ENCODE data around the gene JAKMIP2. TPM values are rescaled to one million over a fixed set of nuclear protein-coding genes. Genes with fewer than 3 reads are reported as not detected.
"Not testable (repeated sequence)": the region's sequence is repeated elsewhere in the genome, so short reads cannot be mapped to it uniquely, and the experiment has no call there.

JAKMIP2 gene
- total RNA-seq, 1 experiment from 2014 or later = not detected

DNA sequence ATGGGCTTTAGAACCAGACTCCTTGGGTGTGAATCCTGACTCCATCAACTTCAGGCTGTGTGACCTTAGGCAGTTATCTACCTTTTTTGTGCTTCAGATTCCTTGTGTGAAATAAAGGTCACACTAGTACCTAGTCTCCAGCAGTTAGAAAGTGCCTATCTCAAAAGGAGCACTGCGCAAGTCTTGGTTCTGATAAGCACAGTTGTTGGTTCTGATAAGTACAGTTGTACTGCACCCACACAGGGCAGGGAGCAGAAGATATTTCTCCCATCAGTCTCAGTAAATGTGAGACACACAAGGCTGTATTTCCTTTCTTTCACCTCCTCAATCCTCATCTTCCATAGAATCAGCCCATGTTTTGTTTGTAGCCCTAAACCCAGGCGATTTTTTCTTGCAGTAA, 156.1 kb downstream of the JAKMIP2 start:
- no peak overlapping the region for H3K4me3 ChIP-seq
- H3K36me3 ChIP-seq = no peaks in the 10 kb centered on the region
- no peak for DNase-seq
- H3K27me3 ChIP-seq = peaks cover 20% of the 10 kb centered on the region
- H3K9me3 ChIP-seq = no peaks in the 10 kb centered on the region

DNA sequence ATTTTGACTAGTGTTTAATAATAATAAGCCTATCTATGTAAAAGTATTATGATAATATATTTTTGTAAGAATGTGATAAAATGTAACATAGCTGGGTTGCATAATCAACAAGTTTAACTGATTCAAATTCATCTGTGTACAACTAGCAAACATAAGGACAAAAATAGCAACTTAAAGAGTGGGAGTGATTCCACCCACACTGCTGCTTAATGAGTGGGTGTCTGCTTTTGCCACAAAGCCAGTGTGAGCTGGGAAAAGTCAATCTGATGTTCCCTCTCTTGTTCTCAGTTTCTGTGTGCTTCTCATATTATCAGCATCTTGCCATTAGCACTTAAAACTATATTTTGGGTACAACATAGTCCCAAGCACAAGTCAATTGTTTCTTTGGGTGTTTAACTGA, 161.5 kb downstream of the JAKMIP2 start:
- Histone ChIP-seq H3K27me3 (peaks cover 10% of the 10 kb centered on the region), H3K4me3 (no peak overlapping the region), H3K9me3 (no peaks in the 10 kb centered on the region), H3K36me3 (no peaks in the 10 kb centered on the region)
- no peak for DNase-seq

DNA sequence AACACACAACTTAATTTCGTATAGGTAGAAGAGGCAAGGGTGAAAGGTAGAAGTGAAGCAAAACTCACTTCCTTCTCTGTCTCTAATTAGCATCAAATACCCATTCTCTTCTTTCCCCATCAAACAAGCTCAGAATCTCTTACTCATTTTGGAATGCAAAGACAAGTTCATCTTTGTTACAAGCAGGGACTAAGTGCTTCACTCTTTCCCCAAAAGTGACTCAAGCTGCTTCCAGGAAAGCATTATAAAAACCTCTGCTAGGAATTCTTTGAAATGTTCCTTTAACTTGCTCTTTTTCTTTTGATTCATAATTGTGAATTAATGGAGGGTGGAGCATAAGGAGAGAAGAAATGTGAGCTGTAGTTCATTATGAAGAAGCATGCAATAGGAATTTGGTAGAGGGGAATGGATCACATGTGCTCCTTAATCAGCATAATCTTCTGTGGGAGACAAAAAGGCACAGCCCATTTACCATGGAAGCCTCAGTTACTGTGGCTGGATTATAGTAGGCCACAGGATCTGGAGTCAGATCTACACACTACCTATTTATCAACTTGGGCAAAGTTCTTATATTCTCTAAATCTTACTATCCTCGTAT, 163.1 kb downstream of the JAKMIP2 start:
- no peaks in the 10 kb centered on the region for H3K36me3 ChIP-seq
- no peaks in the 10 kb centered on the region for H3K9me3 ChIP-seq
- H3K4me3 ChIP-seq = no peak overlapping the region
- DNase-seq = no peak
- H3K27me3 ChIP-seq = peaks cover 10% of the 10 kb centered on the region

DNA sequence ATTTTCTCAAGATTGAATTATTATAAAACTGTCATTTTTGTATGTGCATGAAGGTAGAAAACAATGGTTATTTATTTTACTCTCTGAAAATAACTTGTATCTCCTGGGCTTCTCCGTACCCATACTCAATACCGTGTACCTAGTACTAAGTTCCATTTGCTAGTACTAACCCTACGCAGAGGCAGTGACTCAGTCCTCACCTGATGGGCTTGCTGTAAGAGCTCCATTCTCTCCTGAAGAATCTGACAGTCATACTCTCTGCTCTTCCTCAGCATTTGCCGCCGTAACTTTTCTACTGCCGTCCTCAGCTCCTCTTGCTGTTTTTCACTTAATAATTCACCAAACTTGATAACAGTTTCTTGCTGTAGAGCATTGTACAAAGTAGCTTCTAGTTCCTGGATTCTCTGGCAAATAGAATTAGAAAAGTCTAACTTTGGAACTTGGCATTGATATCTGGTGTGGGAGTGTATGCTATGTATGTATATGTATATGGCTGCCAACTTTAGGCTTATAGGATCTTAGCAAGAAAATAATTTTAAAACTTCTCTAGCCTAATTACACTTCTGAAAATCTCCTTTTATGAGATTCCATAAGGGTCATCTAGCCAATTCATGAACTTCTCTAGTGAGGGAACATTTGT, 164.7 kb downstream of the JAKMIP2 start:
- no peaks in the 10 kb centered on the region for H3K36me3 ChIP-seq
- H3K4me3 ChIP-seq = no peak overlapping the region
- H3K9me3 ChIP-seq = no peaks in the 10 kb centered on the region
- no peak for DNase-seq
- H3K27me3 ChIP-seq = peaks cover 10% of the 10 kb centered on the region

DNA sequence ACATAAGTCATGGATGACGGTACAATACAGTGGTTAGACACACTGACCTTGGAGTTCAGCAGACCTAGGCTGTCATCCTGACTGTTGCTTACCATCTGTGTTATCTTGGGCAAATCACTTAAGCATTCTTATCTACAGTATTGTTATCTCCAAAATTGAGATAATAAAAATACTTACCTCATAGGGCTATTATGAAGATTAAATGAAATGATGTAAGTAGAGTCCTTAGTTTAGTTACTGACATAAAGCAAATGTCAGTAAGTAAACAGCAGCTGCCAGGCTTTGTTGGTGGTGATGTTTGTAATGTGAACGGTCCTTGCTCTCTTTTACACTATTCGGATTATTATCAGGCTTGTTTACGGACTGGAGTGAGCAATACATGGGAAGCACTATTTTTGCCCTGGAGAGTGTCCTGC, 165.3 kb downstream of the JAKMIP2 start:
- no peak overlapping the region for H3K4me3 ChIP-seq
- DNase-seq = no peak
- no peaks in the 10 kb centered on the region for H3K36me3 ChIP-seq
- H3K9me3 ChIP-seq = no peaks in the 10 kb centered on the region
- peaks cover 8% of the 10 kb centered on the region for H3K27me3 ChIP-seq

DNA sequence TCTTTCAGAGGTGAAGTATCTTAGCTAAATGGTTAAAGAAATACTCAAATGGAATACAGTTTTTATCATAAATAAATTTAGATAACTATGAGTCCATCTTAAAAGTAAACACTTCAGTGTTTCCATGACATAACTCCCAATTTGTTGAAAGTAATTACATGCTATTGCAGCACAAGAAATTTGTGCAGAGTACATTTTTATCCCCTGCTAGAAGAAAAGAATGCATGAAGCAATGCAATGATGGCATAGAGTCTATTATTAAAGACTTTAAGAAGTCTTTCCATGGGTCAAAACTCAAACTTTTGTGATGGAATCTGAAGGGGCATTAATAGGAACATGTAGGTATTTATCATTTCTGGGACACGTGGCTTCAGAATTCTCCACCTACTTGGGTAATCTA, 166.1 kb downstream of the JAKMIP2 start:
- Histone ChIP-seq H3K9me3 (no peaks in the 10 kb centered on the region), H3K4me3 (no peak overlapping the region), H3K27me3 (peaks cover 6% of the 10 kb centered on the region), H3K36me3 (no peaks in the 10 kb centered on the region)
- no peak for DNase-seq

DNA sequence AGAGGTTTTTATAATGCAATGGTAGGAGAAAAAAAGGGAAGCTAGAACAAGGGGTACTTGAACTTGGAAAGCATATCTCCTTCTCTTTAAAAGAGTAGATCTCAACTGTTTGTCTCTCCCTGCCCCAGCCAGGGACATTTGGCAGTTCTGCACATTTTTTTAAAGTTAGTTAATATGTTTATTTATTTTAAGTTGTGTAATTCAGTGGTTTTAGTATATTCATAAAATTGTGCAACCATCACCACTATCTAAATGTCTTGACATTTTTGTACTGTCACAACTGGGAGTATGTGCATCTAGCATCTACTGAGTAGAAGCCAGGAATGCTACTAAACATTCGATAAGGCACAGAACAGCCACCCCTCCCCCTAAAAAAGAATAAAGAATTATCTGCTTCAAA, 169.2 kb downstream of the JAKMIP2 start:
- Histone ChIP-seq H3K36me3 (no peaks in the 10 kb centered on the region), H3K27me3 (peaks cover 4% of the 10 kb centered on the region), H3K9me3 (no peaks in the 10 kb centered on the region), H3K4me3 (no peak overlapping the region)
- no peak for DNase-seq

DNA sequence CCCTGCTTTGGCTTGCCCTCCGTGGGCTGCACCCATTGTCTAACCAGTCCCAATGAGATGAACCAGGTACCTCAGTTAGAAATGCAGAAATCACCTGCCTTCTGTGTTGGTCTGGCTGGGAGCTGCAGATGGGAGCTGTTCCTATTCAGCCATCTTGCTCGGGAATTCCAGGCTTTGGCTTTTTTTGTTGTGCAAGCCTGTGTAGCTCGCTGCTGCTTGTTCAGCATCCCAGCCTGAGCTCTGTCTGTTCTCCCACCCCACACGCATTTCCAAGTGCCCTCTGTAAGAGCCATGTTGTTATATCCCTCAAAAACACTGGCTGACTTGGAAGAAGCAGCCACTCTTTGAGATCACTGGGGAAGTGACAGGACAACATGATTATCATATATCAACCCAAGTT, 171.0 kb downstream of the JAKMIP2 start:
- no peaks in the 10 kb centered on the region for H3K9me3 ChIP-seq
- H3K4me3 ChIP-seq = no peak overlapping the region
- DNase-seq = no peak
- peaks cover 5% of the 10 kb centered on the region for H3K27me3 ChIP-seq
- H3K36me3 ChIP-seq = no peaks in the 10 kb centered on the region

DNA sequence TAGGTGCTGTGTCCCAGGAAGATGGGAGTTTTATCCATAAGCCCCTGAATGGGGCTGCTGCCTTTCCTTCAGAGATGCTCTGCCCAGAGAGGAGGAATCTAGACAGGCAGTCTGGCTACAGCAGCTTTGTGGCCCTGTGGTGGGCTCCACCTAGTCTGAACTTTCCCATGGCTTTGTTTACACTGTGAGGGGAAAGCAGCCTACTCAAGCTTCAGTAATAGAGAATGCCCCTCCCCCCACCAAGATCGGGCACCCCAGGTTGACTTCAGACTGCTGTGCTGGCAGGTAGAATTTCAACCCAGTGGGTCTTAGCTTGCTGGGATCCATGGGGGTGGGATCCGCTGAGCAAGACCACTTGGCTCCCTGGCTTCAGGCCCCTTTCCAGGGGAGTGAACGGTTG, 171.7 kb downstream of the JAKMIP2 start:
- H3K4me3 ChIP-seq = no peak overlapping the region

DNA sequence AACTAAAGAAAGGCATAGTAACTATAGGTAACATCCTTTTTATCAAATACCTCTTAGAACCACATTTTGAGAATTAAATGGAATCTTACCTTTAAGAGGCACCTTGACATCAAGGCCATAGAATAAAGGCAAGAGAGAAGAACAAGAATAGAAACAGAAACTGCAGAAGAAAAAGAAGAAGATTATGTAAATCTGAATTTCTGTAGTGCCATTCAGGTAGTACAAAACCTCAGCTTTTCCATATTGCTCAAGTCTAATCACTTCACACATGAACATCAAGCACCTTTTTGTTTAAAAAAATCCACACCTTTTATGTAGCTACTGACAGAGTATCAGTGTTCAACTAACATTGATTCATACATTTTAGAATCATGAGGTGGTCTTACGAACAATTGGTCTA, 180.9 kb downstream of the JAKMIP2 start:
- peaks cover 25% of the 10 kb centered on the region for H3K27me3 ChIP-seq
- no peak for DNase-seq
- H3K36me3 ChIP-seq = no peaks in the 10 kb centered on the region
- H3K9me3 ChIP-seq = no peaks in the 10 kb centered on the region
- no peak overlapping the region for H3K4me3 ChIP-seq

More for the DNA sequence above, 171.7 kb downstream of the JAKMIP2 start:
- H3K9me3 ChIP-seq = no peaks in the 10 kb centered on the region
- no peak for DNase-seq
- peaks cover 8% of the 10 kb centered on the region for H3K27me3 ChIP-seq
- no peaks in the 10 kb centered on the region for H3K36me3 ChIP-seq

DNA sequence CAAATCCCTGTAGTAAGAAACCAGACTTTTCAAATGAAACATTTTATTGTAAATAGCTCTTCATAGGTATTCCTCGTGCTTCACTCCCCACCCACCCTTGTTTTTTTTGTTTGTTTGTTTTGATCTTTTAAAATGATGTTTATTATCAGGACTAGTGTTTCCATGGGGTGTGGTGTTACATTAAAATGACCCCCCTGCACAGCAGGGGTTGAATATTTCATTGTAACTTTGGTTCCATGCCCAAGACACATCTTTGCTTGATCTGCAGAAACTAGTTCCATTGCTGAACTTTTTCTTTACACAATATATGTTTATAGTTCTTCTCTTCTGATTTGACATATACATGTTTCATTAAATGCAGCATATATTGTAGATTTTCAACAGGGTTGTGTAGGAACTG, 191.4 kb downstream of the JAKMIP2 start:
- Histone ChIP-seq H3K9me3 (no peaks in the 10 kb centered on the region), H3K27me3 (peaks cover 29% of the 10 kb centered on the region), H3K4me3 (no peak overlapping the region), H3K36me3 (no peaks in the 10 kb centered on the region)
- DNase-seq = no peak

DNA sequence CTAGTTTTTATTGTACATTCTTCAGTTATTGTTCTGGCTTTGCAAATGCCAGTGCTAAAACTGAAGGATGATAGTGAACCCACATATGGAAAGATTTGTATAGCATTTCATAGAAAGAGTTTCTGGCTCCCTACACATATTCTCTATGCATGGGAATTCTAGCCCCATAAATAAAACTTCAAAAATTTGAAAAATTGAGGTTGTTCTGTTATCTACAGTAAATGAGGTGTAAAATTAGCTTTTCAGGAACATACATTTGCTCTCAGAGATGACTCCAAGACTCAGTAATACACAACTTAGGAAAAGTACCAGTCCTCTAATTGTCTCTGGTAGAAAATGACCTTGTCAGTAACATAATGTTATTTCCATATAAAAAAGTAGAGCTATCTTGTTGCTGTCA, 192.4 kb downstream of the JAKMIP2 start:
- no peaks in the 10 kb centered on the region for H3K9me3 ChIP-seq
- no peak for DNase-seq

DNA sequence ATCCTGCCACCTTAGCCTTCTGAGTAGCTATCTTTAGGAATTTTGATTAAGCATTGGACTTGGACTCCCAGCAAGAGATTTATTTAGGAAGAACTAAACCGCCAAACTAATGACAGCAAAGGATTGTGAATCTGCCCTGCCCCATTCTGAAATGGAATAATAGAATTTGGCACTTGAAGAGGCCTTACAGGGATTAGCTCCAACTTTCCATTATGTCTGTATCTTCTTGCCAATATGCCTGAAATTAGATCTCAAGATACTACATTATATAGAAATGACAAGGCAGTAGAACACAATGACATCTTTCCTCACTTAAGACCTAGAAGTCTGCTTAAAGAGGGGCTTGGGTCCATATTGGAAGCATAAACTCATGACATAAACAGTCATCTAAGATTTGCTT, 195.7 kb downstream of the JAKMIP2 start:
- Histone ChIP-seq H3K27me3 (peaks cover 22% of the 10 kb centered on the region), H3K4me3 (no peak overlapping the region), H3K36me3 (no peaks in the 10 kb centered on the region), H3K9me3 (no peaks in the 10 kb centered on the region)
- no peak for DNase-seq

More for the DNA sequence above, 192.4 kb downstream of the JAKMIP2 start:
- Histone ChIP-seq H3K27me3 (peaks cover 29% of the 10 kb centered on the region), H3K36me3 (no peaks in the 10 kb centered on the region), H3K4me3 (no peak overlapping the region)

DNA sequence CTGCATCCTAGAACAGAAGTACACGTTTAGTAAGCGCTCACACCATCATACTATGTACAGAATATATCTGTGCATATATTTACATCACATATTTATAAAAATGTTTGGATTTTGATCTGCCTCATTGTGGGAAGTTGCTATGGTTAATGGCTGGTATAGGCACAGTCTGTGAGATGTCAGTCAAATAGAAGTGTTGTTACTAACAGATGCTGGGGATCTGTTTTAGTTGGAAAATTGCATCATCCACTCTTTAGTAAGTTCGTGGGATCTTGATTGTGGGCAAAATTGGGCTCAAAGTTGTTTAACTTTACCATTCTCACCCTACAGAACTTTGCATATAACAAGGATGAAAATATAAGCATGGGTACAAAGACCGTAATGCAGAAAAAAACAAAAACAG, 196.3 kb downstream of the JAKMIP2 start:
- DNase-seq = no peak
- no peaks in the 10 kb centered on the region for H3K9me3 ChIP-seq
- no peak overlapping the region for H3K4me3 ChIP-seq
- no peaks in the 10 kb centered on the region for H3K36me3 ChIP-seq
- peaks cover 17% of the 10 kb centered on the region for H3K27me3 ChIP-seq

DNA sequence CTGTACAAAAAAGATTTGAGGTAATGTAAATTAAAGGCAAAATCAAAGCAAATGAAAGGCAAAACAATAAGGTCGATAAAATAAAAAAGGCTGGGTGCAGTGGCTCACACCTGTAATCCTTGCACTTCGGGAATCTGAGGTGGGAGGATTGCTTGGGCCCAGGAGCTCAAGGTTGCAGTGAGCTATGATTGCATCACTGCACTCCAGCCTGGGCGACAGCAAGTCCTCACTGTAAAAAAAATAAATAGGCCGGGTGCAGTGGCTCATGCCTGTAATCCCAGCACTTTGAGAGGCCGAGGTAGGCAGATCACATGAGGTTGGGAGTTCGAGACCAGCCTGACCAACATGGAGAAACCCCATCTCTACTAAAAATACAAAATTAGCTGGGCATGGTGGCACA, 200.3 kb downstream of the JAKMIP2 start:
- H3K27me3 ChIP-seq, DNase-seq: not testable (repeated sequence)

DNA sequence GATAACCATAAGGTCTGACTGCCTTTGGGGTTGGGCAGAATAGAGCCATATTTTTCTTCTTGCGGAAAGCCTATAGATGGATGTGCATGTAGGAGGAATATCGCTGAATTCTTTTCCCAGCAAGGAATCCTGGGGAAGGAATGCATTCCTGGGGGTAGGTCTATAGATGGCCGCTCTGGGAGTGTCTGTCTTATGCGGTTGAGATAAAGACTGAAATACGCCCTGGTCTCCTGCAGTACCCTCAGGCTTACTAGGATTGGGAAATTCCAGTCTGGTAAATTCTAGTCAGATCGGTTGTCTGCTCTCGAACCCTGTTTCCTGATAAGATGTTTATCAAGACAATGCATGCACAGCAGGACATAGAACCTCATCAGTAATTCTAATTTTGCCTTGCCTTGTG, 202.1 kb downstream of the JAKMIP2 start:
- DNase-seq, H3K36me3 ChIP-seq, H3K27me3 ChIP-seq, H3K9me3 ChIP-seq, H3K4me3 ChIP-seq: not testable (repeated sequence)

More for the DNA sequence above, 200.3 kb downstream of the JAKMIP2 start:
- H3K4me3 ChIP-seq, H3K36me3 ChIP-seq, H3K9me3 ChIP-seq: not testable (repeated sequence)

DNA sequence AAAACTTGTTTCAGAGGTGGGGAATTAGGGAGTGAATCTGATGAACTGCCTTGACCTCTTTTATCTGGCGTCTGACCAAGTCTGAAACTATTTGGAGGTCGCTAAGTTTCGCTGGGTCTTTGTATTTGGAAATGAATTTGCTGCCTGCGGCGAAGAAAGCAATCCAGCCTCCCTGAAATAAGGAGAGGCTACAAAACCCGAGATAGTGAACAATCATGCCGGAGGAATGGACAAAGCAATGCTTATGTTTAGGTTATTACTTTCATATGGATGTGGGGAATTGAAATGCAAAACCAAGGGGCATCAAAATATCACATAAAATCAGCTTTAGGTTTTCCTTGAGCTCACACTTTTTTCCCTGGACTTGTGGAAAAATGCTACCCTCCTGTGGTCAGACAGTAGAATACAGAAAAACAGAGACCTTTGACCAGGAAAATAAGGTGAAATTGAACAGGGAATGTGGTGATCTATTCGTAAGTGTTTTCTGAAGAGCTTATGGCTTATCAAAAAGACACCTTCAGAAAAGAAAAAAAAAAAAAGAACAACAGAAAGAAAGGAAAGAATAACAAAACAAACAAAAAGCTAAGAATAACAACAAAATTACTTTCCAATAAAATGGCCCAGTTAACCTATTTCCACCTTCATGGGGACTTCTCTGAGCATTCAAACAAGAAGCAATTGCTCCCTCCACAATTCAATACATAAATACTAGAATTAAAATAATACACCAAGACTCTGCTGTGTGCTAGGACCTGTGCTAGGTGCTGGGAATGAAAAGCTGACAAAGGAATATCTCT, 204.1 kb downstream of the JAKMIP2 start:
- H3K4me3 ChIP-seq = no peak overlapping the region
- no peaks in the 10 kb centered on the region; the same call in 1 of the 2 replicates for H3K9me3 ChIP-seq
- no peak for DNase-seq
- no peaks in the 10 kb centered on the region for H3K27me3 ChIP-seq
- no peaks in the 10 kb centered on the region for H3K36me3 ChIP-seq
